CD4-positive, alpha-beta T cell treated with Interleukin-21 for 1 hour (primary cell): ENCODE results near the gene RAD23A.
"Not testable (repeated sequence)": the region's sequence is repeated elsewhere in the genome, so short reads cannot be mapped to it uniquely, and the experiment has no call there.

ENCODE experiments used
- DNase-seq: peaks from one replicate; pipeline ENCODE4 v3.0.0-alpha.2; 2020

Gene RAD23A

GRCh38 chr19:12938779-12939601 lies 6.7 kb upstream of the RAD23A start:
- DNase-seq: peak; percentile 50

GRCh38 chr19:12939975-12940423 lies 5.7 kb upstream of the RAD23A start:
- DNase-seq: no peak

- DNase-seq: no peak
Observed at GRCh38 chr19:12940897-12941296, 4.8 kb upstream of the RAD23A start.

GRCh38 chr19:12943437-12944044 lies 2.1 kb upstream of the RAD23A start:
- no peak for DNase-seq

GRCh38 chr19:12944104-12944674 lies 1.5 kb upstream of the RAD23A start:
- no peak for DNase-seq

GRCh38 chr19:12946092-12946721 lies 545 bp downstream of the RAD23A start:
- peak; percentile 47 for DNase-seq

- no peak for DNase-seq
Observed at GRCh38 chr19:12946731-12947496, 1.3 kb downstream of the RAD23A start.

- DNase-seq: no peak
Observed at GRCh38 chr19:12947702-12948611, 2.3 kb downstream of the RAD23A start.

- no peak for DNase-seq
Observed at GRCh38 chr19:12948612-12949362, 3.1 kb downstream of the RAD23A start.

- DNase-seq: no peak
Observed at GRCh38 chr19:12949363-12950283, 4.0 kb downstream of the RAD23A start.

- DNase-seq: not testable (repeated sequence)
Observed at GRCh38 chr19:12952050-12952449, 6.4 kb downstream of the RAD23A start.

GRCh38 chr19:12952488-12953137 lies 7.0 kb downstream of the RAD23A start:
- DNase-seq: no peak

GRCh38 chr19:12953138-12953798 lies 7.6 kb downstream of the RAD23A start:
- DNase-seq: no peak

- DNase-seq: no peak
Observed at GRCh38 chr19:12953799-12954611, 8.3 kb downstream of the RAD23A start.

GRCh38 chr19:12954612-12954962 lies 8.9 kb downstream of the RAD23A start:
- no peak for DNase-seq

GRCh38 chr19:12955575-12955974 lies 9.9 kb downstream of the RAD23A start:
- DNase-seq: not testable (repeated sequence)

GRCh38 chr19:12955996-12956395 lies 10.3 kb downstream of the RAD23A start:
- DNase-seq: no peak
